Choroid plexus epithelial cell (primary cell): ENCODE results near the gene COL18A1.
"Not testable (repeated sequence)": the region's sequence is repeated elsewhere in the genome, so short reads cannot be mapped to it uniquely, and the experiment has no call there.

Experiments
- DNase-seq: peaks from one replicate; pipeline ENCODE4 v3.0.0-alpha.2; 2010; ENCODE audit warnings: low read depth
- H3K4me3 ChIP-seq: 2 replicates; pipeline ENCODE4 v1.5.1; 2011; ENCODE audit warnings: low read depth, mild to moderate bottlenecking, control low read depth, low read length, moderate library complexity
- CTCF ChIP-seq: conservative IDR thresholded peaks from 2 replicates; pipeline ENCODE4 v1.5.1; 2011; ENCODE audit warnings: low read depth, mild to moderate bottlenecking, control low read depth, inconsistent platforms, low read length, moderate library complexity

The COL18A1 gene

GRCh38 chr21:45523411-45524101 lies 118.6 kb downstream of the COL18A1 start:
- TF ChIP-seq CTCF, result no peak
- no peak for DNase-seq
- H3K4me3 ChIP-seq, result no peak overlapping the region

- TF ChIP-seq CTCF, result no peak
- no peak for DNase-seq
- no peak overlapping the region for H3K4me3 ChIP-seq
These were observed 119.8 kb downstream of the COL18A1 start for GRCh38 chr21:45524756-45525152.

GRCh38 chr21:45525153-45525909 lies 120.4 kb downstream of the COL18A1 start:
- TF ChIP-seq CTCF, result no peak
- DNase-seq, result peak; percentile 7

GRCh38 chr21:45525910-45526306 lies 120.9 kb downstream of the COL18A1 start:
- TF ChIP-seq CTCF, result no peak
- no peak overlapping the region for H3K4me3 ChIP-seq
- DNase-seq, result no peak

More at GRCh38 chr21:45525153-45525909, 120.4 kb downstream of the COL18A1 start:
- H3K4me3 ChIP-seq, result no peak overlapping the region

GRCh38 chr21:45527151-45527999 lies 122.4 kb downstream of the COL18A1 start:
- DNase-seq, H3K4me3 ChIP-seq: not testable (repeated sequence)

- TF ChIP-seq CTCF, result no peak
- DNase-seq, result no peak
- no peak overlapping the region for H3K4me3 ChIP-seq
These were observed 123.2 kb downstream of the COL18A1 start for GRCh38 chr21:45528028-45528705.
